ENCODE measurements around the gene PLEKHJ1. TPM values are rescaled to one million over a fixed set of nuclear protein-coding genes. Genes with fewer than 3 reads are reported as not detected.

The PLEKHJ1 gene
- total RNA-seq, 1 donor from 2014 or later, result 104 TPM

GRCh38 chr19:2221250-2221831, 14.8 kb downstream of the PLEKHJ1 start:
- TF ChIP-seq CTCF (IDR thresholded peaks at IDR 0.05; ENCODE audit: insufficient read depth, low read length, poor library complexity, severe bottlenecking), result no peak
- H3K36me3 ChIP-seq (ENCODE audit: control insufficient read depth, insufficient read depth, low read length), result peaks cover 4% of the 10 kb centered on the region
- H3K27me3 ChIP-seq (ENCODE audit: control insufficient read depth, insufficient read depth, low read length), result no peaks in the 10 kb centered on the region
- no peak overlapping the region for H3K4me3 ChIP-seq (ENCODE audit: low read depth, low read length)
- no peak for DNase-seq (ENCODE audit: low read depth)

GRCh38 chr19:2219726-2220125, 16.4 kb downstream of the PLEKHJ1 start:
- peaks cover 5% of the 10 kb centered on the region for H3K36me3 ChIP-seq (ENCODE audit: control insufficient read depth, insufficient read depth, low read length)

GRCh38 chr19:2217591-2217990, 18.5 kb downstream of the PLEKHJ1 start:
- no peak for TF ChIP-seq CTCF (IDR thresholded peaks at IDR 0.05; ENCODE audit: insufficient read depth, low read length, poor library complexity, severe bottlenecking)
- H3K4me3 ChIP-seq (ENCODE audit: low read depth, low read length), result no peak overlapping the region
- no peaks in the 10 kb centered on the region for H3K27me3 ChIP-seq (ENCODE audit: control insufficient read depth, insufficient read depth, low read length)
- peaks cover 7% of the 10 kb centered on the region for H3K36me3 ChIP-seq (ENCODE audit: control insufficient read depth, insufficient read depth, low read length)
- DNase-seq (ENCODE audit: low read depth), result no peak

More at GRCh38 chr19:2219726-2220125, 16.4 kb downstream of the PLEKHJ1 start:
- no peaks in the 10 kb centered on the region for H3K27me3 ChIP-seq (ENCODE audit: control insufficient read depth, insufficient read depth, low read length)
- no peak for DNase-seq (ENCODE audit: low read depth)
- H3K4me3 ChIP-seq (ENCODE audit: low read depth, low read length), result no peak overlapping the region
- TF ChIP-seq CTCF (IDR thresholded peaks at IDR 0.05; ENCODE audit: insufficient read depth, low read length, poor library complexity, severe bottlenecking), result no peak

- Histone ChIP-seq H3K27me3 (ENCODE audit: control insufficient read depth, insufficient read depth, low read length) (no peaks in the 10 kb centered on the region), H3K4me3 (ENCODE audit: low read depth, low read length) (no peak overlapping the region), H3K36me3 (ENCODE audit: control insufficient read depth, insufficient read depth, low read length) (peaks cover 8% of the 10 kb centered on the region)
- no peak for TF ChIP-seq CTCF (IDR thresholded peaks at IDR 0.05; ENCODE audit: insufficient read depth, low read length, poor library complexity, severe bottlenecking)
- DNase-seq (ENCODE audit: low read depth), result no peak
These were observed 19.5 kb downstream of the PLEKHJ1 start for GRCh38 chr19:2216361-2217225.

GRCh38 chr19:2215281-2215751, 20.8 kb downstream of the PLEKHJ1 start:
- Histone ChIP-seq H3K36me3 (ENCODE audit: control insufficient read depth, insufficient read depth, low read length) (peaks cover 8% of the 10 kb centered on the region), H3K4me3 (ENCODE audit: low read depth, low read length) (no peak overlapping the region), H3K27me3 (ENCODE audit: control insufficient read depth, insufficient read depth, low read length) (no peaks in the 10 kb centered on the region)
- no peak for DNase-seq (ENCODE audit: low read depth)
- no peak for TF ChIP-seq CTCF (IDR thresholded peaks at IDR 0.05; ENCODE audit: insufficient read depth, low read length, poor library complexity, severe bottlenecking)

All from kidney epithelial cell (primary cell).